ENCODE data around the gene TP63. TPM values are rescaled to one million over a fixed set of nuclear protein-coding genes. Genes with fewer than 3 reads are reported as not detected.

TP63 gene
- polyA plus RNA-seq (2012; ENCODE audit: low read depth, missing spikeins): 4.3 TPM

GRCh38 chr3:189631373-189631408, at the start of gene TP63:
Gene TP63 (plus strand): TSS chr3:189631389. CDS start chr3:189631516, 127 bp downstream.
- TF ChIP-seq POLR2A (IDR thresholded peaks at IDR 0.05; ENCODE audit: low read depth, low read length) (no peak), POLR2AphosphoS5 (IDR thresholded peaks at IDR 0.05; ENCODE audit: low read depth, low read length) (no peak), SPI1 (IDR thresholded peaks at IDR 0.05; ENCODE audit: low read depth, low read length) (no peak), PAX5 (IDR thresholded peaks at IDR 0.05; ENCODE audit: insufficient read depth, low read length, severe bottlenecking) (no peak), TAF1 (IDR thresholded peaks at IDR 0.05; ENCODE audit: low read depth, low read length) (no peak), POU2F2 (IDR thresholded peaks at IDR 0.05; ENCODE audit: low read depth, low read length) (no peak)
- DNase-seq (ENCODE audit: insufficient read length, low spot score) (no peak), FAIRE-seq (no peak)

GRCh38 chr3:189582179-189582578, 49.0 kb upstream of the TP63 start:
- TF ChIP-seq SPI1 (IDR thresholded peaks at IDR 0.05; ENCODE audit: low read depth, low read length) (no peak), POU2F2 (IDR thresholded peaks at IDR 0.05; ENCODE audit: low read depth, low read length) (no peak), POLR2AphosphoS5 (IDR thresholded peaks at IDR 0.05; ENCODE audit: low read depth, low read length) (no peak), TAF1 (IDR thresholded peaks at IDR 0.05; ENCODE audit: low read depth, low read length) (no peak), POLR2A (IDR thresholded peaks at IDR 0.05; ENCODE audit: low read depth, low read length) (no peak), PAX5 (IDR thresholded peaks at IDR 0.05; ENCODE audit: insufficient read depth, low read length, severe bottlenecking) (no peak)
- DNase-seq (ENCODE audit: insufficient read length, low spot score): no peak
- FAIRE-seq: no peak

- TF ChIP-seq POU2F2 (IDR thresholded peaks at IDR 0.05; ENCODE audit: low read depth, low read length) (no peak), TAF1 (IDR thresholded peaks at IDR 0.05; ENCODE audit: low read depth, low read length) (no peak), PAX5 (IDR thresholded peaks at IDR 0.05; ENCODE audit: insufficient read depth, low read length, severe bottlenecking) (no peak), SPI1 (IDR thresholded peaks at IDR 0.05; ENCODE audit: low read depth, low read length) (no peak), POLR2AphosphoS5 (IDR thresholded peaks at IDR 0.05; ENCODE audit: low read depth, low read length) (no peak), POLR2A (IDR thresholded peaks at IDR 0.05; ENCODE audit: low read depth, low read length) (no peak)
- no peak for FAIRE-seq
- DNase-seq (ENCODE audit: insufficient read length, low spot score): no peak
Observed at GRCh38 chr3:189584645-189585044, 46.5 kb upstream of the TP63 start.

- FAIRE-seq (peak; percentile 89), DNase-seq (ENCODE audit: insufficient read length, low spot score) (no peak)
- TF ChIP-seq POLR2AphosphoS5 (IDR thresholded peaks at IDR 0.05; ENCODE audit: low read depth, low read length): no peak
- 0 out of 2 replicates have a peak, but pooled peaks have one; percentile 23 for TF ChIP-seq POU2F2 (IDR thresholded peaks at IDR 0.05; ENCODE audit: low read depth, low read length)
- TF ChIP-seq SPI1 (IDR thresholded peaks at IDR 0.05; ENCODE audit: low read depth, low read length): peak; percentile 26; the same call in 1 of the 2 replicates
Observed at GRCh38 chr3:189586941-189587663, 44.1 kb upstream of the TP63 start.

- TF ChIP-seq PAX5 (IDR thresholded peaks at IDR 0.05; ENCODE audit: insufficient read depth, low read length, severe bottlenecking) (no peak), POLR2AphosphoS5 (IDR thresholded peaks at IDR 0.05; ENCODE audit: low read depth, low read length) (no peak), POU2F2 (IDR thresholded peaks at IDR 0.05; ENCODE audit: low read depth, low read length) (no peak), POLR2A (IDR thresholded peaks at IDR 0.05; ENCODE audit: low read depth, low read length) (no peak), SPI1 (IDR thresholded peaks at IDR 0.05; ENCODE audit: low read depth, low read length) (no peak), TAF1 (IDR thresholded peaks at IDR 0.05; ENCODE audit: low read depth, low read length) (no peak)
- FAIRE-seq (no peak), DNase-seq (ENCODE audit: insufficient read length, low spot score) (no peak)
Observed at GRCh38 chr3:189587664-189588040, 43.5 kb upstream of the TP63 start.

GRCh38 chr3:189588070-189588469, 43.1 kb upstream of the TP63 start:
- DNase-seq (ENCODE audit: insufficient read length, low spot score) (no peak), FAIRE-seq (no peak)
- no peak for TF ChIP-seq POU2F2 (IDR thresholded peaks at IDR 0.05; ENCODE audit: low read depth, low read length)
- TF ChIP-seq TAF1 (IDR thresholded peaks at IDR 0.05; ENCODE audit: low read depth, low read length): no peak
- TF ChIP-seq PAX5 (IDR thresholded peaks at IDR 0.05; ENCODE audit: insufficient read depth, low read length, severe bottlenecking): no peak
- TF ChIP-seq POLR2AphosphoS5 (IDR thresholded peaks at IDR 0.05; ENCODE audit: low read depth, low read length): no peak
- no peak for TF ChIP-seq SPI1 (IDR thresholded peaks at IDR 0.05; ENCODE audit: low read depth, low read length)
- no peak for TF ChIP-seq POLR2A (IDR thresholded peaks at IDR 0.05; ENCODE audit: low read depth, low read length)

- FAIRE-seq (no peak), DNase-seq (ENCODE audit: insufficient read length, low spot score) (no peak)
- TF ChIP-seq PAX5 (IDR thresholded peaks at IDR 0.05; ENCODE audit: insufficient read depth, low read length, severe bottlenecking) (no peak), POU2F2 (IDR thresholded peaks at IDR 0.05; ENCODE audit: low read depth, low read length) (no peak), SPI1 (IDR thresholded peaks at IDR 0.05; ENCODE audit: low read depth, low read length) (no peak), POLR2AphosphoS5 (IDR thresholded peaks at IDR 0.05; ENCODE audit: low read depth, low read length) (no peak), POLR2A (IDR thresholded peaks at IDR 0.05; ENCODE audit: low read depth, low read length) (no peak), TAF1 (IDR thresholded peaks at IDR 0.05; ENCODE audit: low read depth, low read length) (no peak)
Observed at GRCh38 chr3:189588475-189589178, 42.6 kb upstream of the TP63 start.

GRCh38 chr3:189589179-189589569, 42.0 kb upstream of the TP63 start:
- DNase-seq (ENCODE audit: insufficient read length, low spot score): no peak
- TF ChIP-seq POU2F2 (IDR thresholded peaks at IDR 0.05; ENCODE audit: low read depth, low read length): no peak
- no peak for TF ChIP-seq POLR2A (IDR thresholded peaks at IDR 0.05; ENCODE audit: low read depth, low read length)
- TF ChIP-seq POLR2AphosphoS5 (IDR thresholded peaks at IDR 0.05; ENCODE audit: low read depth, low read length): no peak
- TF ChIP-seq TAF1 (IDR thresholded peaks at IDR 0.05; ENCODE audit: low read depth, low read length): no peak
- TF ChIP-seq PAX5 (IDR thresholded peaks at IDR 0.05; ENCODE audit: insufficient read depth, low read length, severe bottlenecking): no peak
- TF ChIP-seq SPI1 (IDR thresholded peaks at IDR 0.05; ENCODE audit: low read depth, low read length): no peak
- no peak for FAIRE-seq

GRCh38 chr3:189590223-189590622, 41.0 kb upstream of the TP63 start:
- DNase-seq (ENCODE audit: insufficient read length, low spot score) (no peak), FAIRE-seq (no peak)
- TF ChIP-seq PAX5 (IDR thresholded peaks at IDR 0.05; ENCODE audit: insufficient read depth, low read length, severe bottlenecking) (no peak), POLR2A (IDR thresholded peaks at IDR 0.05; ENCODE audit: low read depth, low read length) (no peak), POLR2AphosphoS5 (IDR thresholded peaks at IDR 0.05; ENCODE audit: low read depth, low read length) (no peak), TAF1 (IDR thresholded peaks at IDR 0.05; ENCODE audit: low read depth, low read length) (no peak), SPI1 (IDR thresholded peaks at IDR 0.05; ENCODE audit: low read depth, low read length) (no peak), POU2F2 (IDR thresholded peaks at IDR 0.05; ENCODE audit: low read depth, low read length) (no peak)

Measured in GM12891 (cell line).